Muscle of leg (tissue), 11 donors: Measurements from ENCODE around the gene HES4. TPM values are rescaled to one million over a fixed set of nuclear protein-coding genes. Genes with fewer than 3 reads are reported as not detected.
"Not testable (repeated sequence)": the region's sequence is repeated elsewhere in the genome, so short reads cannot be mapped to it uniquely, and the experiment has no call there.

Experiments
- DNase-seq: peaks from one replicate; pipeline ENCODE4 v3.0.0; 2013
- H3K27ac ChIP-seq: one replicate; pipeline ENCODE4 v1.5.1; 2013; ENCODE audit warnings: mild to moderate bottlenecking, low read length, control low read depth
- H3K27me3 ChIP-seq: one replicate; pipeline ENCODE4 v1.6.1; 2013; ENCODE audit warnings: low read length; ENCODE audit not compliant: control insufficient read depth, insufficient read depth
- H3K36me3 ChIP-seq: one replicate; pipeline ENCODE4 v1.6.1; 2013; ENCODE audit warnings: low read length; ENCODE audit not compliant: control insufficient read depth, insufficient read depth
- H3K4me1 ChIP-seq: one replicate; pipeline ENCODE4 v1.6.1; 2013; ENCODE audit warnings: low read length; ENCODE audit not compliant: control insufficient read depth, insufficient read depth
- H3K4me3 ChIP-seq: one replicate; pipeline ENCODE4 v1.5.1; 2013; ENCODE audit warnings: low read length, control low read depth
- H3K9me3 ChIP-seq: replicated peaks from 2 replicates; pipeline ENCODE4 v1.6.1; 2013; ENCODE audit warnings: low read depth, low read length; ENCODE audit not compliant: control insufficient read depth
- WGBS: methylation state at CpG from one replicate; pipeline ENCODE4 v1.1.5; 2013; ENCODE audit warnings: missing lambda C conversion rate; ENCODE audit not compliant: insufficient coverage; 5-methylcytosine and 5-hydroxymethylcytosine counted together
- polyA plus RNA-seq, 8 donors: library from polyadenylated mRNA; unstranded; fragments of 120-200 nt; gene quantifications; one replicate each; pipeline versions ENCODE4 v1.2.1 to v1.2.3, GENCODE V29; 2013; ENCODE audit warnings: inconsistent platforms in 1 of 8, low replicate concordance in 1 of 8; ENCODE audit not compliant: insufficient read length in 8 of 8, insufficient read depth in 1 of 8
- total RNA-seq: library from RNA; stranded (reverse); fragments of 120-200 nt; gene quantifications from one replicate; pipeline ENCODE4 v1.2.4, GENCODE V29; 2013

HES4 gene
- total and polyA plus RNA-seq, 9 donors = 14.4 to 39.4 (median 19.5) TPM

DNA sequence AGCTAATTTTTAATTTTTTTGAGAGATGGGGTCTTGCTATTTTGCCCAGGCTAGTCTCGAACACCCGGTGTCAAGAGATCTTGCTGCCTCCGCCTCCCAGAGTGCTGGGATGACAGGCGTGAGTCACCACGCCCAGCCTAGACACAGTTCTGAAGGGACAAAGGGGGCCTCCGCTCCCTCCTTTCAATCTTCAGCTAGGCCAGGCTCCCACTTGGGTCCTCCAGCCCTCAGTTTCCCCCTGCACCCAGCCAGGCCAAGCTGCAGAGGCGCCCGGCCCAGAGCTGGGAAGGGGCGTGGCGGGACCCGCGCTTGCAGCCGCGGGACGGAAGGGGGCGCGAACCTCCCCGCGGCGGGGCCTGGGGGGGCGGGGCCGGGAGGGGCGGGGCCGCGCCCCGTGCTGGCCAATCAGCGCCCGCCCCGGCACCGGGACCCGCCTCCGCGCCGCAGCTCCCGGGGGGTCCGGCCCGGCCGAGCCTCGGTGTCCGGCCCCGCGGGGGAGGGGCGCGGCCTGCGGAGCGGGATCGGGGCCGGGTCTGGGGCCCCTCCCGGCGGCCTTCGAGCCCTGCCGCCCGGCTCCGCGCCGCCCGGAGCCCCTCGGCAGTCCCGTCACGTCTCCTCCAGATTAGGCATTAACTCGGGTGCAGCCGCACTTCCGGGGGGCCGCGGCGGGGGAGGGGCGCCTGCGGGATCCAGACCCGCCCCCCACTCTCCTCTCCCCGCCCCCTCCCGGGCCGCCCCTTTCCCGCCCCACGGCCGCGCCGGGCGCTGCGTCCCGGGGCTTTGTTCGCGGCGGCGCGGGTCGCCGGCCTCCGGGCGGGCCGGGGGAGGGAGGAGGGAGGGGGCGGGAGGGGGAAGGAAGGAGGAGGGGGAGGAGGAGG, 19.5 kb upstream of the HES4 start:
- H3K27me3 ChIP-seq = peaks cover 3% of the 10 kb centered on the region
- H3K4me1 ChIP-seq = peaks cover 52% of the 10 kb centered on the region
- H3K4me3 ChIP-seq = peak overlapping the region; percentile 37
- peak; percentile 93 for DNase-seq
- H3K36me3 ChIP-seq = peaks cover 5% of the 10 kb centered on the region
- peak overlapping the region; percentile 65 for H3K27ac ChIP-seq
- 1% methylated on average over 47 of the region's 91 CpGs for WGBS
- H3K9me3 ChIP-seq = no peaks in the 10 kb centered on the region

DNA sequence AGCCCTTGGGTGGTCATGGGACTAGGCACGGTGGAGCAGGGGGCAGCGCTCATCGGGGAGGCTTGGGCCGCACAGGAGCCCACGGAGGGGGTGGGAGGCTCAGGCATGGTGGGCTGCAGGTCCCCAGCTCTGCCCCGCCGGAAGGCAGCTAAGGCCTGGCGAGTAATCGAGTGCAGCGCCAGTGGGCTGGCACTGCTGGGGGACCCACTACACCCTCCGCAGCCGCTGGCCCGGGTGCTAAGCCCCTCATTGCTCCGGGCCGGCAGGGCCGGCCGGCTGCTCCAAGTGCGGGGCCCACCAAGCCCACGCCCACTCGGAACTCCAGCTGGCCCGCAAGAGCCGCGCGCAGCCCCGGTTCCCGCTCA, 18.4 kb upstream of the HES4 start:
- H3K27me3 ChIP-seq, H3K36me3 ChIP-seq, H3K4me3 ChIP-seq, DNase-seq, H3K27ac ChIP-seq, H3K9me3 ChIP-seq: not testable (repeated sequence)
- H3K4me1 ChIP-seq = peaks cover 51% of the 10 kb centered on the region
- 95% methylated on average over 18 of the region's 26 CpGs for WGBS

DNA sequence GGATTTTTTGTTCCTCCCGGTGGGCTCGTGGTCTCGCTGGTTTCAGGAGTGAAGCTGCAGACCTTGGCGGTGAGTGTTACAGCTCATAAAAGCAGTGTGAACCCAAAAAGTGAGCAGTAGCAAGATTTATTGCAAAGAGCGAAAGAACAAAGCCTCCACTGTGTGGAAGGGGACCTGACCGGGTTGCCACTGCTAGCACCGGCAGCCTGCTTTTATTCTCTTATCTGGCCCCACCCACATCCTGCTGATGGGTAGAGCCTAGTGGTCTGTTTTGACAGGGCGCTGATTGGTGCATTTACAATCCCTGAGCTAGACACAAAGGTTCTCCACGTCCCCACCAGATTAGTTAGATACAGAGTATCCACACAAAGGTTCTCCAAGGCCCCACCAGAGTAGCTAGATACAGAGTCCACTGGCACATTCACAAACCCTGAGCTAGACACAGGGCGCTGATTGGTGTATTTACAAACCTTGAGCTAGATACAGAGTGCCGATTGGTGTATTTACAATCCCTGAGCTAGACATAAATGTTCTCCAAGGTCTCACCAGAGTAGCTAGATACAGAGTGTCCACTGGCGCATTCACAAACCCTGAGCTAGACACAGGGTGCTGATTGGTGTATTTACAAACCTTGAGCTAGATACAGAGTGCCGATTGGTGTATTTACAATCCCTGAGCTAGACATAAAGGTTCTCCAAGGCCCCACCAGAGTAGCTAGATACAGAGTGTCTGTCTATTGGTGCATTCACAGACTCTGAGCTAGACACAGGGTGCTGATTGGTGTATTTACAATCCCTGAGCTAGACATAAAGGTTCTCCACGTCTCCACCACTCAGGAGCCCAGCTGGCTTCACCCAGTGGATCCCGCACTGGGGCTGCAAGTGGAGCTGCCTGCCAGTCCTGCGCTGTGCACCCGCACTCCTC, 17.8 kb upstream of the HES4 start:
- H3K27ac ChIP-seq, H3K27me3 ChIP-seq, H3K4me3 ChIP-seq, DNase-seq, H3K9me3 ChIP-seq, H3K36me3 ChIP-seq: not testable (repeated sequence)
- WGBS = 66% methylated on average over 9 of the region's 17 CpGs
- peaks cover 47% of the 10 kb centered on the region for H3K4me1 ChIP-seq

DNA sequence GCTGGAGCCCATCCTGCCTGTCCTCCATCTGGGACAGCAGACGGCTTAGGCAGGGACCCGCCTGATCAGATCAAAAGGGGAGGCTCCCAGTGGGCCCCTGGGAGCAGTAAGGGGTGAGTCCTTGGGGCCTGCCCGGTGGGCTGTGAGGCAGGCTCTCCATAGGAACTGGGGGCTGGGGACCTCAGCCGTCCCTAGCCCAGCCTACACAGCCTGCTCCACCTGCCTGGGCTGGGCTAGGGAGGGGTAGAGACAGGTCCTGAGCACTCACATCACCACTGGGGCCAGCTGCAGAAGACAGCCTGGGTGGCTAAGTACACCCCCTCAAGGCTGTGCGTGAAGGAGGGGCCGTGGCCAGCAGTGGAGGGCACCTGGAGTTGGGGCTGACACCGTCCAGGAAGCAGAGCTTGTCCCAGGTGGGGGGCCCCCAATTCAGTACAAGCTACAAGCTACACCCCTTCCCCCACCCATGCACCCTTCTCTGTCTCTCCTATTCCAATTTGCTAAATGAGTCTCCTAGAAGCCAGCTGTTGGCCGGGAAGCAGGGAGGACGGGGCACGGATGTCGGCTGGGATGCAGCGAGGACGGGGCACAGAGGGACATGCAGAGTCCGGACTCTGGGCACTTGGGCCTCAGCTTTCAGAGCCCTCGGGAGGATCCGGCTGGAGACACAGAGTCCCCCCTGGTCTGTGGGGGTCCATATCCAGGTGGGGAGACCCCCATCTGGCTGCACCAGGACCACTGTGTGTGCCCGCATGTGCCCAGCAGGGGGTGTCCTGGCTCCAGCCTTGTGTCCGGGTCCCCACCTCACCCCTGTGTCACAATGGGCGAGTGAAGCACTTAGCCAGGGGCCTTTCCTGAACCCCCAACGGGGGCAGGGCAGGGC, 15.1 kb upstream of the HES4 start:
- Histone ChIP-seq H3K27ac (peak overlapping the region; percentile 94), H3K4me3 (peak overlapping the region; percentile 95), H3K36me3 (no peaks in the 10 kb centered on the region), H3K4me1 (peaks cover 29% of the 10 kb centered on the region), H3K9me3 (peaks cover 3% of the 10 kb centered on the region), H3K27me3 (no peaks in the 10 kb centered on the region)
- DNase-seq = peak; percentile 24
- WGBS = 55% methylated on average over 13 of the region's 20 CpGs

DNA sequence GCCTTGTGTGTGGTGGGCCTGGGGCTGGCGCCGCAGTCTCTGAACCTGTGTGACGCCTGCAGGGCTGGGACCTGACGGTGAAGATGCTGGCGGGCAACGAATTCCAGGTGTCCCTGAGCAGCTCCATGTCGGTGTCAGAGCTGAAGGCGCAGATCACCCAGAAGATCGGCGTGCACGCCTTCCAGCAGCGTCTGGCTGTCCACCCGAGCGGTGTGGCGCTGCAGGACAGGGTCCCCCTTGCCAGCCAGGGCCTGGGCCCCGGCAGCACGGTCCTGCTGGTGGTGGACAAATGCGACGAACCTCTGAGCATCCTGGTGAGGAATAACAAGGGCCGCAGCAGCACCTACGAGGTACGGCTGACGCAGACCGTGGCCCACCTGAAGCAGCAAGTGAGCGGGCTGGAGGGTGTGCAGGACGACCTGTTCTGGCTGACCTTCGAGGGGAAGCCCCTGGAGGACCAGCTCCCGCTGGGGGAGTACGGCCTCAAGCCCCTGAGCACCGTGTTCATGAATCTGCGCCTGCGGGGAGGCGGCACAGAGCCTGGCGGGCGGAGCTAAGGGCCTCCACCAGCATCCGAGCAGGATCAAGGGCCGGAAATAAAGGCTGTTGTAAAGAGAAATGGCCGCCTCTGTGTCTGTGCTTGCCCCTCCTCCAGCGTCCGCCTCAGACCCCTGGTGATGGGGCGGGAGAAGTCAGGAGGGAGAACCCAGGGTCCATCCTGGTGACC, 14.2 kb upstream of the HES4 start:
- Histone ChIP-seq H3K27me3 (no peaks in the 10 kb centered on the region), H3K9me3 (peaks cover 3% of the 10 kb centered on the region), H3K4me3 (peak overlapping the region; percentile 95), H3K4me1 (peaks cover 28% of the 10 kb centered on the region), H3K27ac (peak overlapping the region; percentile 94), H3K36me3 (no peaks in the 10 kb centered on the region)
- WGBS = 33% methylated on average over 37 of the region's 41 CpGs
- DNase-seq = peak; percentile 72

DNA sequence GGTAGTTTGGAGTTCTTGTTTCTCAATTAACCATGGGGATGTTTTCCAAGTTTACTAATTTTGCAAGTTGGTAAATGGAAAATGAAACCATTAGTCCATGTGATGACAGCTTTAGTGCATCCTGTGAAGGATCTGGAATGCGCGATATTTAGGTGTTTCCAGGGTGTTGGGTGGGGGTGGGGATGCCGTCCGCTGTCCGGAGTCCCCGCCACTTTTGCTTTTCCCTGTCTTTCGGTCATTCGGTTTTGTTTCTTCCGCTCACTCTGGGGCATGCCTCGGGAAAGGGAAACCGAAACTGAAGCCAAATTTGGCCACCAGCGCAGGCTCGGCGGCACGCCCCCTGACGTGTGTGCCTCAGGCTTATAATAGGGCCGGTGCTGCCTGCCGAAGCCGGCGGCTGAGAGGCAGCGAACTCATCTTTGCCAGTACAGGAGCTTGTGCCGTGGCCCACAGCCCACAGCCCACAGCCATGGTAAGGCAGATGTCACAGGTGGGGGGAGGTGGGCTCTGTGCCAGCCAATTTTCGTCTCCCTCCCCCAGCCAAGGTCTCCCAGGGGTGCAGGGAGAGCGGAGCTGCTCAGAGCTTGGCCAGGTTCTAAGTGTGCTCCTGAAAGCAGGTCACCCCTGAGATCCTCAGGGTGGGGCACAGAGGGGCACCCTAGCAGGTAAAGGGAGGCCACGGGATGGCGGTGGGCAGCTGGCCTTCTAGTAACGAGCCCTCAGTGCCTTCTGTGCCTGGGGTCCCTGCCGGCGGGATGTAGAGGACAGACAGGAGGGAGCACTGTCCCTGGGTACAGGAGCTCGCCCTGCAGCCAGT, 13.4 kb upstream of the HES4 start, which contains the start of gene ISG15:
ISG15 (plus strand) TSS at position 393 of the 817 bp plus-strand sequence; CDS start at position 470, 77 bp downstream.
- H3K27me3 ChIP-seq = no peaks in the 10 kb centered on the region
- H3K4me3 ChIP-seq = peak within 1 kb of the TSS; percentile 95
- peak within 1 kb of the TSS; percentile 94 for H3K27ac ChIP-seq
- DNase-seq = peak; percentile 96
- H3K36me3 ChIP-seq = no peaks in the 10 kb centered on the region
- H3K9me3 ChIP-seq = peaks cover 3% of the 10 kb centered on the region
- WGBS = 3% methylated on average over 20 of the region's 30 CpGs
- H3K4me1 ChIP-seq = peaks cover 26% of the 10 kb centered on the region

DNA sequence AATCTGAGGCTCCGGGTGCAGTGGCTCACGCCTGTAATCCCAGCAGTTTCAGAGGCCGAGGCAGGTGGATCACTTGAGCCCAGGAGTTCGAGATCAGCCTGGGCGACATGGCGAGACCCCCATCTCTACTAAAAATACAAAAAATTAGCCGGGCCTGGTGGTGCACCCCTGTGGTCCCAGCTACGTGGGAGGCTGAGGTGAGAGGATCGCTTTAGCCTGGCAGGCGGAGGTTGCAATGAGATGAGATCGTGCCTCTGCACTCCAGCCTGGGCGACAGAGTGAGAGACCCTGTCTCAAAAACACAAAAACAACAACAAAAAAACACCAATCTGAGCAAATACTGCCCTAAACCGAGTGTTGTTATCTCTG, 12.8 kb upstream of the HES4 start:
- peak overlapping the region; percentile 94 for H3K27ac ChIP-seq

DNA sequence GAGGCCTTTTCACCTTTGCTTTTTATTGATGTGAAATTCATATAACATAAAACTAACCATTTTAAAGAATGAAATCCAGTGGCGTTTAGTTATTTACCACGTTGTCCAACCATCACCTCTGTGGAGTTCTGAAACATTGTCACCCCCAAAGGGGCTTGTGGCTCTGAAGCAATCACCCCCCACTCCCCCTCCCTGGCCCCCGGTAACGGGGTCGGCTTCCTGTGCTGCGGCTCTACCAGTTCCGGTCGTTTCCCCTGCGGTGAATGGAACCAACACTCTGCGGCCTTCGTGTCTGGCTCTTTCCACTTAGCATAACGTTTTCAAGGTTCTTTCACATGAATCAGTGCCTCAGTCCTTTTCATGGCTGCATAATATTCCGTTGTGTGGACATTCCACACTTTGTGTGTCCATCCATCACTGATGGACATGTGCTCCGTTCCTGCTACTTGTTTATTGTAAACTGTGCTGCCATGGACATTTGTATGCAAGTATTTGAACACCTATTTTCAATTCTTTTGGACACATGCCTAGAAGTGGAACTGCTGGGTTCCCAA, 11.6 kb upstream of the HES4 start:
- no peaks in the 10 kb centered on the region for H3K27me3 ChIP-seq
- WGBS = 82% methylated on average over 14 of the region's 14 CpGs
- H3K36me3 ChIP-seq = no peaks in the 10 kb centered on the region
- no peak for DNase-seq
- H3K9me3 ChIP-seq = peaks cover 3% of the 10 kb centered on the region
- no peak overlapping the region for H3K27ac ChIP-seq
- no peak overlapping the region for H3K4me3 ChIP-seq
- peaks cover 30% of the 10 kb centered on the region for H3K4me1 ChIP-seq

More for the DNA sequence above, 12.8 kb upstream of the HES4 start:
- Histone ChIP-seq H3K4me1 (peaks cover 26% of the 10 kb centered on the region), H3K4me3 (peak overlapping the region; percentile 95)
- not testable (repeated sequence) for H3K27me3 ChIP-seq, H3K9me3 ChIP-seq, DNase-seq, H3K36me3 ChIP-seq
- 40% methylated on average over 2 of the region's 13 CpGs for WGBS
